ENCODE data around the gene CTIF.

CTIF gene

GRCh38 chr18:48762022-48762421, 223.2 kb downstream of the CTIF start:
- no peak for DNase-seq

- no peak for DNase-seq
Observed at GRCh38 chr18:48762836-48763718, 224.2 kb downstream of the CTIF start.

- DNase-seq = no peak
Observed at GRCh38 chr18:48763719-48764100, 224.9 kb downstream of the CTIF start.

GRCh38 chr18:48765053-48765452, 226.2 kb downstream of the CTIF start:
- DNase-seq = no peak

- DNase-seq = no peak
Observed at GRCh38 chr18:48766026-48766425, 227.2 kb downstream of the CTIF start.

- DNase-seq = no peak
Observed at GRCh38 chr18:48766487-48766886, 227.7 kb downstream of the CTIF start.

GRCh38 chr18:48767090-48767690, 228.4 kb downstream of the CTIF start:
- no peak for DNase-seq

- no peak for DNase-seq
Observed at GRCh38 chr18:48769006-48769636, 230.3 kb downstream of the CTIF start.

- no peak for DNase-seq
Observed at GRCh38 chr18:48770243-48770642, 231.4 kb downstream of the CTIF start.

- DNase-seq = no peak
Observed at GRCh38 chr18:48771641-48772375, 233.0 kb downstream of the CTIF start.

GRCh38 chr18:48772457-48772856, 233.6 kb downstream of the CTIF start:
- no peak for DNase-seq

- DNase-seq = no peak
Observed at GRCh38 chr18:48773821-48774220, 235.0 kb downstream of the CTIF start.

- no peak for DNase-seq
Observed at GRCh38 chr18:48774941-48775340, 236.1 kb downstream of the CTIF start.

- no peak for DNase-seq
Observed at GRCh38 chr18:48775372-48776155, 236.7 kb downstream of the CTIF start.

GRCh38 chr18:48776156-48776555, 237.3 kb downstream of the CTIF start:
- DNase-seq = no peak

GRCh38 chr18:48776641-48777025, 237.8 kb downstream of the CTIF start:
- no peak for DNase-seq

- DNase-seq = peak in 1 of 2 experiments; percentile 19
Observed at GRCh38 chr18:48777026-48777743, 238.4 kb downstream of the CTIF start.

GRCh38 chr18:48777744-48778116, 238.9 kb downstream of the CTIF start:
- DNase-seq = no peak

GRCh38 chr18:48778344-48779011, 239.6 kb downstream of the CTIF start:
- DNase-seq = no peak

GRCh38 chr18:48779462-48779861, 240.6 kb downstream of the CTIF start:
- no peak for DNase-seq

GRCh38 chr18:48780201-48780912, 241.5 kb downstream of the CTIF start:
- DNase-seq = no peak

Measured in NCI-H2081 (cell line).